Cardiac muscle cell (in vitro differentiated cells and primary cell): ENCODE measurements around the gene CDC42BPB. TPM values are rescaled to one million over a fixed set of nuclear protein-coding genes. Genes with fewer than 3 reads are reported as not detected.

ENCODE experiments used
- DNase-seq, 2 donors: peaks; one replicate each; pipeline versions ENCODE4 v3.0.0 to v3.0.0-alpha.2; 2010 to 2017; ENCODE audit warnings: low read depth in 1 of 2, low spot score in 1 of 2
- H3K27ac ChIP-seq: fragments of 200-600 bp; sonication (generic); 2 replicates; pipeline ENCODE4 v1.5.1; 2016
- H3K27me3 ChIP-seq: fragments of 200-600 bp; sonication (generic); 2 replicates; pipeline ENCODE4 v1.6.0; 2016; ENCODE audit warnings: control low read depth
- H3K36me3 ChIP-seq: fragments of 200-600 bp; sonication (generic); 2 replicates; pipeline ENCODE4 v1.5.1; 2016; ENCODE audit warnings: control low read depth
- H3K4me1 ChIP-seq: fragments of 200-600 bp; sonication (generic); 2 replicates; pipeline ENCODE4 v1.8.1; 2017; ENCODE audit warnings: low read depth, mild to moderate bottlenecking, mixed run types
- H3K4me3 ChIP-seq: fragments of 200-600 bp; sonication (generic); 2 replicates; pipeline ENCODE4 v1.5.1; 2016; ENCODE audit warnings: mild to moderate bottlenecking
- H3K9me3 ChIP-seq: fragments of 200-600 bp; sonication (generic); 2 replicates; pipeline ENCODE4 v1.5.1; 2017; ENCODE audit warnings: low read depth, mild to moderate bottlenecking, control low read depth
- CTCF ChIP-seq: IDR thresholded peaks from 2 replicates; pipeline ENCODE4 v1.5.1; 2012; ENCODE audit warnings: low read depth, mild to moderate bottlenecking, low read length
- polyA plus RNA-seq: library from polyadenylated mRNA; unstranded; fragments of >200 nt; fragmentation: Nextera tagmentation; extraction: Ambion mirVana; gene quantifications from 2 replicates; pipeline ENCODE4 v1.2.1, GENCODE V29; 2016
- total RNA-seq: library from RNA; depleted of rRNA; stranded (reverse); fragments of >200 nt; gene quantifications from 2 replicates; pipeline ENCODE4 v1.2.3, GENCODE V29; 2016

CDC42BPB gene
- total and polyA plus RNA-seq, 2 experiments from 2014 or later, result 18.9 to 91.6 TPM

GRCh38 chr14:102889615-102890014 lies 167.7 kb downstream of the CDC42BPB start:
- no peaks in the 10 kb centered on the region for H3K9me3 ChIP-seq
- H3K4me3 ChIP-seq, result no peak overlapping the region

GRCh38 chr14:102888748-102889147 lies 168.6 kb downstream of the CDC42BPB start:
- no peak for TF ChIP-seq CTCF
- no peaks in the 10 kb centered on the region for H3K27me3 ChIP-seq

More at GRCh38 chr14:102889615-102890014, 167.7 kb downstream of the CDC42BPB start:
- Histone ChIP-seq H3K4me1 (no peaks in the 10 kb centered on the region), H3K27me3 (no peaks in the 10 kb centered on the region), H3K27ac (no peak overlapping the region), H3K36me3 (no peaks in the 10 kb centered on the region)
- no peak for TF ChIP-seq CTCF
- DNase-seq, result no peak

GRCh38 chr14:102885737-102886447 lies 171.5 kb downstream of the CDC42BPB start:
- Histone ChIP-seq H3K9me3 (no peaks in the 10 kb centered on the region), H3K36me3 (no peaks in the 10 kb centered on the region), H3K4me3 (no peak overlapping the region), H3K4me1 (no peaks in the 10 kb centered on the region), H3K27me3 (no peaks in the 10 kb centered on the region), H3K27ac (no peak overlapping the region)
- DNase-seq, result no peak
- no peak for TF ChIP-seq CTCF

More at GRCh38 chr14:102888748-102889147, 168.6 kb downstream of the CDC42BPB start:
- no peak overlapping the region for H3K4me3 ChIP-seq
- no peak overlapping the region for H3K27ac ChIP-seq
- no peaks in the 10 kb centered on the region for H3K36me3 ChIP-seq
- no peaks in the 10 kb centered on the region for H3K9me3 ChIP-seq
- DNase-seq, result no peak
- no peaks in the 10 kb centered on the region for H3K4me1 ChIP-seq

GRCh38 chr14:102883554-102883953 lies 173.8 kb downstream of the CDC42BPB start:
- Histone ChIP-seq H3K36me3 (no peaks in the 10 kb centered on the region), H3K4me1 (no peaks in the 10 kb centered on the region), H3K9me3 (no peaks in the 10 kb centered on the region), H3K27me3 (no peaks in the 10 kb centered on the region), H3K4me3 (no peak overlapping the region), H3K27ac (no peak overlapping the region)
- no peak for DNase-seq
- no peak for TF ChIP-seq CTCF

- H3K4me3 ChIP-seq, result no peak overlapping the region
- no peak overlapping the region for H3K27ac ChIP-seq
- DNase-seq, result no peak
- no peaks in the 10 kb centered on the region for H3K36me3 ChIP-seq
- no peak for TF ChIP-seq CTCF
- H3K9me3 ChIP-seq, result no peaks in the 10 kb centered on the region
- no peaks in the 10 kb centered on the region for H3K4me1 ChIP-seq
- no peaks in the 10 kb centered on the region for H3K27me3 ChIP-seq
Observed at GRCh38 chr14:102883089-102883541, 174.2 kb downstream of the CDC42BPB start.

Other genes starting within 250 kb of the CDC42BPB start
- gene AMN, start 134.9 kb downstream of the CDC42BPB start, total RNA-seq, result 0.21 and 0.48 TPM in 2 replicates
- gene AMN, start 134.9 kb downstream of the CDC42BPB start, polyA plus RNA-seq, result 1.3 and 2.5 TPM in 2 replicates
- gene LBHD2, start 26.7 kb upstream of the CDC42BPB start, total RNA-seq, result not detected in 2 replicates
- not detected in 2 replicates for gene LBHD2, start 26.7 kb upstream of the CDC42BPB start, polyA plus RNA-seq
- 1.7 and 5.5 TPM in 2 replicates for gene EXOC3L4, start 37.2 kb upstream of the CDC42BPB start, total RNA-seq
- gene EXOC3L4, start 37.2 kb upstream of the CDC42BPB start, polyA plus RNA-seq, result 2.7 and 6.3 TPM in 2 replicates
- gene TNFAIP2, start 65.9 kb upstream of the CDC42BPB start, total RNA-seq, result 0.99 and 1.2 TPM in 2 replicates
- 0.32 and 1.4 TPM in 2 replicates for gene TNFAIP2, start 65.9 kb upstream of the CDC42BPB start, polyA plus RNA-seq